T47D (cell line): ENCODE data around the gene MPP3.

Experiments
- DNase-seq, 2 experiments: peaks; one replicate each; pipeline versions ENCODE4 v3.0.0 to v3.0.0-alpha.2; 2011 to 2012; ENCODE audit warnings: low read depth in 1 of 2, low spot score in 1 of 2
- JUND ChIP-seq: IDR thresholded peaks from 2 replicates; pipeline ENCODE4 v1.6.1; 2012; ENCODE audit warnings: low read depth
- in situ Hi-C: cut with HindIII; loops from 2 replicates; pipeline ENCODE4 v1.10.0; 2016; ENCODE audit warnings: low sequenced_read_pairs, low pct_unique_long_range_greater_than_20kb

MPP3 gene

GRCh38 chr17:43832976-43833829, at the start of gene MPP3:
TSS of gene MPP3 (minus strand) at chr17:43833146. CDS start at chr17:43831906, 1,240 bp downstream.
- peak; percentile 92 to 97 for DNase-seq
- no peak for TF ChIP-seq JUND
- in situ Hi-C loops: no loop called here

DNA sequence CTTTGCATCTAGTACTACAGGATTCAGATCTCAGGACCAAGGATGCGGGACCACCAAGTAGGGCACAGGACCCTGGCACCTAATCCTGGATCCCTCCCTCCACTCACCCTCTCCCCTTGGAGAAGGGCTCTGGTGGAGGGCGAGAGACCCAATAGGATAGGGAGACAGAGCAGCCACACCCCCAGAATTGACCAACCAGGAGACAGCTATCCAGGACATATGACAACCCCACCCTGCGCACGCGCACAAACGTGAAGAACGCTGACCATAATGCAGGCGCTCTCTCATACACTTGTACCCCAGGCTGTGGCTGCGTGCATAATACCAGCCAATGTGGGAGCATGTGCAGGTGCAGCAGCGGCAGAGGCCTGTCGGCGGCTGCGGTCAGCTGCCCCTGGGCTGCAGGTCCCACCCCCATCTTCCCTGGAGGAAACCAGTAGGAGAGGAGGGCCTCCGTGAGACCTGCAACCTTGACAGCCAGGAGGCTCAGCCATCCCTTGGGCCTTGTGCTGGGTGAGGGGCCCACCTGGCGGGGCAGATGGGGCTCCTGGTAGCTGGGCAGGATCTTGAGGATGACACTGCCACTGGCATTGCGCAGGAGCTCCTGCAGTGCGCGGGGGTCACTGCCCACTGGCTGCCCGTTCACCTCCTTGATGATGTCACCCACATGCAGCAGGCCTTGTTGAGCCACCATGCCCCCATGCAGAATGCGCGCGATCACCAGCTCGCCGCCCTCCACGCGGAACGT, 49.0 kb upstream of the MPP3 start:
- TF ChIP-seq JUND: no peak
- DNase-seq: no peak
- in situ Hi-C loops: no loop called here

- in situ Hi-C loops: no loop called here
- TF ChIP-seq JUND: no peak
- DNase-seq: no peak
Measured at GRCh38 chr17:43881181-43881580, 48.2 kb upstream of the MPP3 start.

DNA sequence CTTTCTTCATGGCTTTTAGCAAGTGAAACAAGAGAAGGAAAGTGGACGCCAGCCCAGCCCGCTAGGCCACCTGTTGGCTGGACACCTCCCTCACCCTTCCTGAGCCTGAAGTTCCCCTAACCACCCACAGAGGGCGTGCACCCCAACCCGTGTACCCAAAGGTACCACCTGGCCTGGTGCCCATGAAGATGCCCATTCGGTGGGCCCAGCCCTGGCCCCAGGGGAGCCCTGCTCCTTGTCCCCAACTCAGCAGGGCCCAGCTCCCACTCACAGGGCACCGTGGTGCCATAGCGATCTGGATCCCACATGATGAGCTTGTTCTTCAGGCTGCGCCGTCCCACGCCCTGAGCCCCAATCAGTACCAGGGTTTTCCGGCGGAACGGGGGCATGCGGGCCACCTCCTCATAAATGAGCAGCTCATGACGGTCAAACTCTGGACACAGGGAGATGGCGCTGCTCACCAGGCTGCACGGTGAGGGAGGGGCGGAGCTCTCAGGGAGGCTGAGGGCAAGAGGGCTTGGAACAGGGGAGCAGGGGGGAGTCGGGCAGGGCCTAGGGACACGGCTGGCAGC, 47.6 kb upstream of the MPP3 start:
- DNase-seq: peak; percentile 83 to 91
- no peak for TF ChIP-seq JUND

DNA sequence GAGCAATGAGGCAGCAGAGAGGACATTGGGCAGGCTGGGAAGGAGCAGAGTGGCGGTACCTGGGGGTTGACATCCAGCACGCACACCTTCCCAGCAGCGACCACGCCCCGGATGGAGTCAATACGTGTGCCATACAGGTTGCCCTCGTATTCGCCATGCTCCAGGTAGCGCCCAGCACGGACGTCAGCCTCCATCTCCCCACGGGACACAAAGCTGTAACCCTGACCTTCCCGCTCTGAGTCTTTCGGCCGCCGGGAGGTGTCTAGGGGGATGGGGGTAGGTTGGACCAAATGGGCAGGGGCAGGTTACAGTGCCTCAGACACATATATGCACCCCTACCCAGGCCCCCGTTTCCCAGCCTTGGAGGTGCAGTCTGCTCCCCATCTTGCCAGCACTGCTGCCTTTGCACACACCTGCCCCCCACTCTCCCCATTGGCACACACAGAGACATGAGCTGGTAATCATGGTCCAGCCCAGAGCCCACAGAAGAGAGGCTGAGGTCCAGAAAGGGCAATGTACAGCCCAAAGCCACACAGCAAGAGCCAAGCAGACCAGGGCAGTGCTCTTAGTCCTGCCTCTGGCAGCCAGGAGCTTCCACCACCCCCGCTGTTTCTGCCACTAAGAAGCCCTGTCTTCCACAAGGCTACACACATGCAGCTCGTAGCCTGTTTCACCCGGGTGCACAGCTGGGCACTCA, 46.9 kb upstream of the MPP3 start:
- in situ Hi-C loops: no loop called here
- no peak for TF ChIP-seq JUND
- DNase-seq: no peak

More for the DNA sequence above, 47.6 kb upstream of the MPP3 start:
- in situ Hi-C loops: no loop called here

DNA sequence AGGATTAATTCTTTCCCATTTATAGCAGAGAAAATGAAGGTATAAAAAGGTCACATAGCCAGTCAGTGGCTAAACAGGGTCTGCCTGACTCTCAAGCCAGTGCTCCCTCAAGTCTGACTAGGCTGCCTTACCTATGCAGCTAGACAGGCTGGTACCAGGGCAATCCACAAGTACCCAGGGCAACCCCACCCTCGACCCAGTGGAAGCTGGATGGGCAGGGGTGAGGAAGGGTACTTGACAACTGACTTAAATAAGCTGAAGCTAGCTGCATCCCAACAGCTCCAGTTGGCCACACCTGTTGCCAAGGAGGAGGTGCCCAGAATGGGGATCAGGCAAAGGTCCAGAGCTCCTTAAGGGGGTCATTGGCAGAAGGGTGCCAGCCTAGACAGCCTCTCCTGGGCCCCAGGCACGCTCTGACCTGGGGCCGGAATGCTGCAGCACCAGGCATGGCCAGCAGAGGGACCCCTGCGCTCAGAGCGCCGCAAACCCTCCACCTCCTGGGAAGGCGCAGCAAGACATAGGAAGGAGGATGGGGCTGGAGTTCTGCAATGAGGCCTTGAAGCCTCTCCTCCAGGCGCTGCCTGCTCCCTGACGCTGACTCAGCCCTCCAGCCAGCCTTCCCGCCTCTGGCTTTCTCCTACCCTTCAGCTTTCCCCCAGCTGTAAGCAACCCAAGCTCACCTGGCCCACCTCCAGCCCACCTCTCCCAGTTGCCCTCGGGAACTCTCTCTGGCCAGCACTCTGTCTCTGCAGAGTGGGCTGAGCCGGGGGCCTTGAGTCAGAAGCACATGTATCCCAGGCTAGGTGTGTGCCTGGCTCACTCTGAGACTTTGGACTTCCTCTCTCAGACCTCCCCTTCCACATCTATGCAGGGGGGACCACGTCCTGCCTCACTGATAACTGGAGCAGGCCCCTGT, 45.6 kb upstream of the MPP3 start:
- no peak for TF ChIP-seq JUND
- in situ Hi-C loops: no loop called here
- peak; percentile 82 to 94 for DNase-seq

GRCh38 chr17:43877451-43878155, 44.7 kb upstream of the MPP3 start:
- in situ Hi-C loops: no loop called here
- no peak for TF ChIP-seq JUND
- DNase-seq: no peak

DNA sequence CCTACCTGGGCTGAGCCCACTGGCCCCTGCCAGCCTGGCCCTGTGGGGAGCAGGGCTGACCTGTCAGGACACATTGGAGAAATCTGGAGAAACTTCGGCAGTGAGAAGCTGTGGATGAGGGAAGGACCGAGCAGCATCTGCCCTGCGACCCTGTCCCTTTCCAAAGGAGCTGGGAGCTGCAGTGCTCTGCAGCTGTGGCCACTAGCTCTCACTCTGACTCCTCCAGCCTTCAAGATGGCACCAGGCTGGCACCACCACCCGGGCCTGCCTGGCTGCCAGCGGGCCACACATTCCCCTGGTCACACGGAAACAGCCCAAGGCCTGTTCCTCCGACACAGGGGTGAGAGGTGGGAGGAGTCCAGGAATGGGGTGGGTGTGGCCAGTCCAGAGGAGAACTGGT, 44.1 kb upstream of the MPP3 start:
- in situ Hi-C loops: no loop called here
- DNase-seq: no peak
- TF ChIP-seq JUND: no peak

- DNase-seq: no peak
- TF ChIP-seq JUND: no peak
- in situ Hi-C loops: no loop called here
Measured at GRCh38 chr17:43875476-43876147, 42.7 kb upstream of the MPP3 start.

GRCh38 chr17:43874293-43874692, 41.3 kb upstream of the MPP3 start:
- TF ChIP-seq JUND: no peak
- DNase-seq: no peak
- in situ Hi-C loops: no loop called here
